K562 (cell line): Measurements from ENCODE around the gene STON2. TPM values are rescaled to one million over a fixed set of nuclear protein-coding genes. Genes with fewer than 3 reads are reported as not detected.
A peak's percentile ranks its signal among the peaks of the same experiment; 100 is the strongest.

ENCODE experiments used
- ARID1B ChIP-seq: fragments of 450-650 bp; IDR thresholded peaks from 2 replicates; pipeline ENCODE4 v1.6.1; 2016; ENCODE audit warnings: antibody characterized with exemption, mild to moderate bottlenecking, inconsistent platforms
- CBX2 ChIP-seq: fragments of 200-600 bp; sonication (generic); IDR thresholded peaks from one replicate; pipeline ENCODE4 v1.6.1; 2012; ENCODE audit warnings: mild to moderate bottlenecking, low read length, inconsistent platforms; ENCODE audit not compliant: insufficient read depth, poor library complexity, severe bottlenecking
- CREB3L1 ChIP-seq: fragments of 450-650 bp; IDR thresholded peaks from 2 replicates; pipeline ENCODE4 v1.6.1; 2014; ENCODE audit warnings: low read depth, mild to moderate bottlenecking, moderate library complexity, borderline replicate concordance
- MAFF ChIP-seq: IDR thresholded peaks from 2 replicates; pipeline ENCODE4 v1.6.1; 2012; ENCODE audit warnings: low read length, improper control_type of control experiment
- POLR2AphosphoS2 ChIP-seq: IDR thresholded peaks from 2 replicates; pipeline ENCODE4 v1.6.1; 2012; ENCODE audit warnings: low read length, improper control_type of control experiment
- POLR2AphosphoS5 ChIP-seq: IDR thresholded peaks from 2 replicates; pipeline ENCODE4 v1.6.1; 2011; ENCODE audit warnings: mild to moderate bottlenecking, low read depth, low read length, moderate library complexity; ENCODE audit not compliant: control insufficient read depth, insufficient read depth
- RBFOX2 ChIP-seq: fragments of 200-400 bp; formaldehyde crosslinking; IDR thresholded peaks from 2 replicates; pipeline ENCODE4 v1.6.1; 2017; ENCODE audit warnings: low read depth, mild to moderate bottlenecking, low read length, moderate library complexity
- REST ChIP-seq, 2 experiments: fragments of 450-650 bp; formaldehyde crosslinking in 1 of 2; IDR thresholded peaks; 2 replicates each; pipeline versions ENCODE4 v1.4.0 to v1.6.1; 2014 to 2020; ENCODE audit warnings: mild to moderate bottlenecking in 2 of 2, borderline replicate concordance in 1 of 2, low read depth in 1 of 2
- SIRT6 ChIP-seq: IDR thresholded peaks from one replicate; pipeline ENCODE4 v1.6.1; 2012; ENCODE audit warnings: low read depth, mild to moderate bottlenecking, control low read depth, inconsistent platforms, low read length, moderate library complexity
- STAT5A ChIP-seq: IDR thresholded peaks from 2 replicates; pipeline ENCODE4 v1.6.1; 2012; ENCODE audit warnings: low read length, inconsistent platforms, borderline replicate concordance
- ZFP91 ChIP-seq: sonication (generic); formaldehyde crosslinking; IDR thresholded peaks from 2 replicates; pipeline ENCODE4 v1.8.0; 2022; ENCODE audit warnings: mild to moderate bottlenecking, missing genetic modification reagents
- ZFX ChIP-seq: sonication (generic); formaldehyde crosslinking; IDR thresholded peaks from 2 replicates; pipeline ENCODE4 v1.8.0; 2022; ENCODE audit warnings: mild to moderate bottlenecking, missing genetic modification reagents, moderate library complexity
- polyA plus RNA-seq, 8 experiments: library from polyadenylated mRNA; depleted of rRNA in 4 of 8; stranded (reverse) in 5 of 8; unstranded in 3 of 8; fragments of >200 nt; fragmentation: Nextera tagmentation in 2 of 8; fragmentation: Illumina TruSeq in 1 of 8; extraction: Ambion mirVana in 2 of 8; extraction: Trizol in 1 of 8; gene quantifications; 2 replicates each; pipeline versions ENCODE4 v1.2.1 to v1.2.3, GENCODE V29; 2011 to 2014; ENCODE audit warnings: inconsistent platforms in 1 of 8, missing spikeins in 1 of 8
- total RNA-seq, 7 experiments: library from RNA; depleted of rRNA in 6 of 7; stranded (reverse); fragments of >200 nt in 6 of 7; fragmentation: Illumina TruSeq in 2 of 7; extraction: Trizol in 2 of 7; gene quantifications; 2 replicates each; pipeline versions ENCODE4 v1.2.1 to v1.2.3, GENCODE V29; 2011 to 2021; ENCODE audit warnings: low replicate concordance in 1 of 7

Gene STON2
- total and polyA plus RNA-seq, 9 of the 15 experiments (the other 6 are each of a cell fraction or from before 2014, with no cell fraction given): 7.8 to 99.3 (median 53.5) TPM

- TF ChIP-seq CREB3L1 (no peak), STAT5A (no peak), POLR2AphosphoS2 (no peak), ZFP91 (no peak), ZFX (peak; percentile 17; the same call in 1 of the 2 replicates), SIRT6 (no peak), POLR2AphosphoS5 (no peak; the same call in 1 of the 2 replicates), CBX2 (no peak), RBFOX2 (peak; percentile 70), MAFF (no peak), REST (IDR thresholded peaks at IDR 0.05; ENCODE audit: borderline replicate concordance) (peak; percentile 97), REST (CRISPR knock-in tag; IDR thresholded peaks at IDR 0.05; ENCODE audit: low read depth) (peak; percentile 93), ARID1B (0 out of 2 replicates have a peak, but pooled peaks have one; percentile 36)
Measured at GRCh38 chr14:81435391-81436295, 35.5 kb upstream of the STON2 start (continued).
